H1 (cell line): ENCODE data around the gene VSIG2. TPM values are rescaled to one million over a fixed set of nuclear protein-coding genes. Genes with fewer than 3 reads are reported as not detected.

Experiments used
- BCL11A ChIP-seq, 2 experiments: IDR thresholded peaks; one replicate each; pipeline ENCODE4 v1.6.1; 2011; ENCODE audit warnings: low read depth in 2 of 2, low read length in 2 of 2, mild to moderate bottlenecking in 2 of 2
- CEBPB ChIP-seq: IDR thresholded peaks from 2 replicates; pipeline ENCODE4 v1.6.1; 2012; ENCODE audit warnings: low read depth, low read length
- CHD2 ChIP-seq: IDR thresholded peaks from 2 replicates; pipeline ENCODE4 v1.6.1; 2012; ENCODE audit warnings: low read length, improper control_type of control experiment
- CTBP2 ChIP-seq: IDR thresholded peaks from 2 replicates; pipeline ENCODE4 v1.7.0; 2011; ENCODE audit warnings: borderline replicate concordance, mild to moderate bottlenecking, moderate library complexity, mixed read lengths, low read length; ENCODE audit not compliant: insufficient read depth, insufficient read length
- EGR1 ChIP-seq: IDR thresholded peaks from 2 replicates; pipeline ENCODE4 v1.6.1; 2011; ENCODE audit warnings: low read depth, low read length, borderline replicate concordance
- FOSL1 ChIP-seq: IDR thresholded peaks from 2 replicates; pipeline ENCODE4 v1.6.1; 2011; ENCODE audit warnings: mild to moderate bottlenecking, low read depth, low read length, moderate library complexity; ENCODE audit not compliant: insufficient read depth
- HDAC2 ChIP-seq, 2 experiments: fragments of 300-600 bp in 1 of 2; sonication (generic) in 1 of 2; IDR thresholded peaks; 2 replicates each; pipeline ENCODE4 v1.6.1; 2011 to 2012; ENCODE audit warnings: low read depth in 2 of 2, low read length in 2 of 2, mild to moderate bottlenecking in 2 of 2, moderate library complexity in 2 of 2, borderline replicate concordance in 1 of 2, inconsistent platforms in 1 of 2
- JUND ChIP-seq: IDR thresholded peaks from 2 replicates; pipeline ENCODE4 v1.6.1; 2011; ENCODE audit warnings: mild to moderate bottlenecking, improper control_type of control experiment, low read length
- NANOG ChIP-seq: IDR thresholded peaks from 2 replicates; pipeline ENCODE4 v1.6.1; 2011; ENCODE audit warnings: low read length, low read depth, mild to moderate bottlenecking, inconsistent platforms; ENCODE audit not compliant: insufficient read depth, poor library complexity, severe bottlenecking
- PHF8 ChIP-seq: fragments of 200-600 bp; sonication (generic); conservative IDR thresholded peaks from 2 replicates; pipeline ENCODE4 v1.7.1; 2012; ENCODE audit warnings: low read depth, mild to moderate bottlenecking, inconsistent platforms, low read length, moderate library complexity
- RBBP5 ChIP-seq: IDR thresholded peaks from 2 replicates; pipeline ENCODE4 v1.7.1; 2012; ENCODE audit warnings: low read depth, mild to moderate bottlenecking, inconsistent platforms, low read length, moderate library complexity, borderline replicate concordance
- RNF2 ChIP-seq: fragments of 200-900, 300-1000 bp; sonication (generic); IDR thresholded peaks from 2 replicates; pipeline ENCODE4 v1.7.1; 2016; ENCODE audit warnings: borderline replicate concordance, low read depth, mild to moderate bottlenecking, antibody characterized with exemption, low read length; ENCODE audit not compliant: poor library complexity, severe bottlenecking; ENCODE audit errors: missing control alignments
- SAP30 ChIP-seq: fragments of 300-600 bp; sonication (generic); IDR thresholded peaks from 2 replicates; pipeline ENCODE4 v1.7.1; 2012; ENCODE audit warnings: low read length, moderate library complexity, mild to moderate bottlenecking, inconsistent platforms; ENCODE audit not compliant: insufficient read depth, insufficient replicate concordance
- SIX5 ChIP-seq: IDR thresholded peaks from 2 replicates; pipeline ENCODE4 v1.6.1; 2011; ENCODE audit warnings: mild to moderate bottlenecking, low read depth, low read length
- SP1 ChIP-seq: IDR thresholded peaks from 2 replicates; pipeline ENCODE4 v1.6.1; 2011; ENCODE audit warnings: low read depth, low read length
- SP2 ChIP-seq: IDR thresholded peaks from 2 replicates; pipeline ENCODE4 v1.6.1; 2012; ENCODE audit warnings: mild to moderate bottlenecking, low read length, inconsistent platforms
- TAF7 ChIP-seq: optimal IDR thresholded peaks from 2 replicates; pipeline ENCODE3; 2011; ENCODE audit warnings: low read depth, mild to moderate bottlenecking, inconsistent platforms, low read length, moderate library complexity, borderline replicate concordance
- TEAD4 ChIP-seq: IDR thresholded peaks from 2 replicates; pipeline ENCODE4 v1.6.1; 2012; ENCODE audit warnings: low read depth, low read length, inconsistent platforms, mixed read lengths
- YY1 ChIP-seq: IDR thresholded peaks from 2 replicates; pipeline ENCODE4 v1.6.1; 2011; ENCODE audit warnings: low read depth, mild to moderate bottlenecking, low read length
- ZNF274 ChIP-seq: IDR thresholded peaks from 2 replicates; pipeline ENCODE4 v1.7.0; 2012; ENCODE audit warnings: low read length, borderline replicate concordance; ENCODE audit errors: extremely low read depth
- polyA plus RNA-seq, 7 experiments: library from polyadenylated mRNA; depleted of rRNA in 3 of 7; stranded (reverse) in 5 of 7; unstranded in 2 of 7; fragments of >200 nt in 5 of 7; fragments of 200-250 nt in 2 of 7; gene quantifications; 1 replicate in 5 of 7; 2 replicates in 1 of 7; 4 replicates in 1 of 7; pipeline versions ENCODE4 v1.2.1 to v1.2.3, GENCODE V29; 2011 to 2013; ENCODE audit warnings: missing spikeins in 2 of 7, mixed read lengths in 2 of 7
- total RNA-seq: library from RNA; stranded (reverse); fragmentation: NEBNext Ultra II Directional; extraction: Animal tissue kit (Norgen Biotek cat#: 25700); gene quantifications from 2 replicates; pipeline ENCODE4 v1.2.1, GENCODE V29; 2021
- TF ChIP-seq, protein P1 (sequence below): IDR thresholded peaks from 2 replicates; pipeline ENCODE4 v1.6.1; 2011; ENCODE audit warnings: low read length, improper control_type of control experiment
- TF ChIP-seq, protein P2 (sequence below): IDR thresholded peaks from 2 replicates; pipeline ENCODE4 v1.6.1; 2012; ENCODE audit warnings: inconsistent platforms

Gene VSIG2
- total and polyA plus RNA-seq, 2 of the 8 experiments (the other 6 are each of a cell fraction or from before 2014, with no cell fraction given) = 0.18 TPM; not detected in 1

DNA sequence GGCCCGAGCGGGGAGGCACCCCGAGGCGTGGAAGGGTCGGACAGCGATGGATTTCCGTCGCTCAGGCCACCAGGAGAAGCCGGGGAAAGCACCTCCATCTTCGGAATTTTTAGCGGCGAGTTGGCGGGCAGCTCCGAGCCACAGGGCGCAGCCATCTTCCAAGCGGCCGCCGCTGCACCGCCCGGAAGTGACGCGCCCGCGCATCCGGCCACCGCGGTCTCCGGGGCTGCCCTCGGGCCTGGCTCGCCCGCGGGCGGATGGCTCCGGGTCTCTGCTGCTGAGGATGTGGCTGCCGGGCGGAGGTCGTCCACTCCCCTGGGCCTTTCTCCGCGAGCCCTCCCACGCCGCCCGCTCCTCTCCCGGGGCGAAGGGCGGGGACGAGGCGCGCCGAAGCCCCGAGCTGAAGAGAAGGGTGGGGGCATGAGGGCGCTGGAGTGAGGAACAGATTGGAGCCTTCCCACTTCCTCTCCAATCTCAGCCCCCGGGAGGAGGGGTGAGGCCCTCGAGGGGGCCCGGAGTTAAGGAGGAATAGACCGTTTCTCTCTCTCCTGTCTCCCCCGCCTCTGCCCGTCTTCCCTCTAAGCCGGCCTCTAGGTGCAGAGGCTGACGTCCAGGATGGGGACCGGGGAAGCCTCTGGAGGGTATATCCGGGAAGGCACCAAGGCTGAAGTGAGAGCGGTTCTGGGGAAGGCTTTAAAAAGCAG is 48.3 kb upstream of the VSIG2 start, which contains the start of gene MSANTD2 (continued):
- TF ChIP-seq SAP30 (no peak), JUND (no peak), ZNF274 (no peak), FOSL1 (no peak), TAF7 (peak; percentile 70), SP2 (no peak), SP1 (0 out of 2 replicates have a peak, but pooled peaks have one; percentile 18), RNF2 (no peak), PHF8 (peak; percentile 99), HDAC2 (IDR thresholded peaks at IDR 0.05; ENCODE audit: borderline replicate concordance in 1 of 2, low read depth in 2 of 2, low read length in 2 of 2) (no peak), NANOG (no peak), CHD2 (no peak; the same call in 1 of the 2 replicates), RBBP5 (peak; percentile 95), SIX5 (no peak), BCL11A (IDR thresholded peaks at IDR 0.05; ENCODE audit: low read depth in 2 of 2, low read length in 2 of 2) (no peak), YY1 (peak; percentile 94), CEBPB (no peak), EGR1 (no peak), TEAD4 (no peak), CTBP2 (no peak)
- TF ChIP-seq, protein P1, sequence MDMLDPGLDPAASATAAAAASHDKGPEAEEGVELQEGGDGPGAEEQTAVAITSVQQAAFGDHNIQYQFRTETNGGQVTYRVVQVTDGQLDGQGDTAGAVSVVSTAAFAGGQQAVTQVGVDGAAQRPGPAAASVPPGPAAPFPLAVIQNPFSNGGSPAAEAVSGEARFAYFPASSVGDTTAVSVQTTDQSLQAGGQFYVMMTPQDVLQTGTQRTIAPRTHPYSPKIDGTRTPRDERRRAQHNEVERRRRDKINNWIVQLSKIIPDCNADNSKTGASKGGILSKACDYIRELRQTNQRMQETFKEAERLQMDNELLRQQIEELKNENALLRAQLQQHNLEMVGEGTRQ = no peak
- TF ChIP-seq, protein P2, sequence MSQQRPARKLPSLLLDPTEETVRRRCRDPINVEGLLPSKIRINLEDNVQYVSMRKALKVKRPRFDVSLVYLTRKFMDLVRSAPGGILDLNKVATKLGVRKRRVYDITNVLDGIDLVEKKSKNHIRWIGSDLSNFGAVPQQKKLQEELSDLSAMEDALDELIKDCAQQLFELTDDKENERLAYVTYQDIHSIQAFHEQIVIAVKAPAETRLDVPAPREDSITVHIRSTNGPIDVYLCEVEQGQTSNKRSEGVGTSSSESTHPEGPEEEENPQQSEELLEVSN = no peak; the same call in 1 of the 2 replicates
